Measurements from ENCODE around the gene USP14.

The USP14 gene

GRCh38 chr18:160831-161570, 2.6 kb downstream of the USP14 start:
- DNase-seq: no peak

GRCh38 chr18:172361-172760, 14.0 kb downstream of the USP14 start:
- DNase-seq: no peak

- no peak for DNase-seq
Observed at GRCh38 chr18:179499-179898, 21.1 kb downstream of the USP14 start.

DNA sequence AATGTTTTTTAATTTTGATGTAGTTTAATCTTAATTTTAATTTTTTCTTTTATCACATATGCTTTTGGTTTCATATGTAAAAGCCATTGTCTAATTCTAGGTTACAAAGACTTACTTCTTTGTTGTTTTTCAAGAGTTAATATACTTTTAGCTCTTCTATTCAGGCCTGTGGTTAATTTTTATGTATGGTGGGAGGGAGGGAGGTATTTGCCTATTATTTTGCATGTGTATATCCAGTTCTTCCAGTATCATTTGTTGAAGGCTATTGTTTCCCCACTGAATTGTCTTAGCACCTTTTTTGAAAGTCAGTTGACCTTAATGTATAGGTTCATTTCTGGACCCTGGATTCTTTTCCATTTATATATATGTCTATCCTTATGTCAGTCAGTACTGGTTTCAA, 23.4 kb downstream of the USP14 start:
- DNase-seq: no peak

GRCh38 chr18:183769-184168, 25.4 kb downstream of the USP14 start:
- DNase-seq: no peak

DNA sequence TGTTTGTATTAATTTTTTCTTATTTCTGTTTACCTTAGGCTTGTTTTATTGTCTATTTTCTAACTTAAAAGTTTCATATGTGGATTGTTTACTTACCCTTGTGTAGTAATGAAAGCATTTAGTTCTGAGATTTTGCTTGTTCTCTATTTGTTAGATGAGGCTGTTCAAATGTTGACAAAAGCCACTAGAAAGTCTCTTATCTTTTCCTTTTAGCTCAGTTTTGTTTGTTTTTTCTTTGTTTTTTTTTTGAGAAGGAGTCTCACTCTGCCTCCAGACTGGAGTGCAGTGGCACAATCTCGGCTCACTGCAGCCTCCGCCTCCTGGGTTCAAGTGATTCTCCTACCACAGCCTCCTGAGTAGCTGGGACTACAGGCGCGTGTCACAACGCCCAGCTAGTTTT, 30.9 kb downstream of the USP14 start:
- DNase-seq: no peak

DNA sequence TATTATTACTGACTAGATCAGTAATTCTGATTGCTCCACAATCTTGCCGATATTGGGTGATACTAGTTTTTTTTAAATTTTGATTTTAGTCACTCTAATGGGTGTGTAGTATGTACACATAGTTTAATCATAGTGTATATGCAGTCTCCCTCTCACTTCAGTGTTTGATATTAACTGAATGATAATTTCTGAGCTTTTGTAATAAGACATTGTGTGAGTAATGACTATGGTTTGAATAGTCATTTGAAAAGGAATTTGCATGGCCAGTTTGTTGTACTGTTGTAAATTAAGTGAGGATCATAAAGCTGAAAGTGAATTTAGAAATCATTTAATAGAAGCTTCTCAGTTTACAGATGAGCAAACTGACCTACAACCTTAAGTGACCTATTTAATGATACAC, 33.4 kb downstream of the USP14 start:
- no peak for DNase-seq

GRCh38 chr18:192801-193200, 34.4 kb downstream of the USP14 start:
- no peak for DNase-seq

GRCh38 chr18:195651-196050, 37.3 kb downstream of the USP14 start:
- DNase-seq: no peak

DNA sequence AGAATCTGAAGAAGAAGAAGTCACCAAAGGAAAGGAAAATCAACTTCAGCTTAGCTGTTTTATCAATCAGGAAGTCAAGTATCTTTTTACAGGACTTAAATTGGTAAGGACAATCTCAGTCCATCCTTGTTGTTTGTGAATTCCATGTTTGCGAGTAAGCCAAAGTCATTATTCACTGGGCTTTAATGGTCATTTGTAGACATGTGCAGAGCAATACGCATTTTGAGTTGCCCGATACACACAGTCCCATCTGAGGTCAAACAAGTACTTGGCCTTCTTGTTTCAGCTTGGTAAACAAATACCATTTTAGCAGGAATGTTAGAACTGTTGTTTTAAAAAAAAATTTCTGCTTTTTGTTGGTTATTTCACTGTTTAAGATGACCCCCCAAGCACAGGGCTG, 40.9 kb downstream of the USP14 start:
- DNase-seq: no peak

DNA sequence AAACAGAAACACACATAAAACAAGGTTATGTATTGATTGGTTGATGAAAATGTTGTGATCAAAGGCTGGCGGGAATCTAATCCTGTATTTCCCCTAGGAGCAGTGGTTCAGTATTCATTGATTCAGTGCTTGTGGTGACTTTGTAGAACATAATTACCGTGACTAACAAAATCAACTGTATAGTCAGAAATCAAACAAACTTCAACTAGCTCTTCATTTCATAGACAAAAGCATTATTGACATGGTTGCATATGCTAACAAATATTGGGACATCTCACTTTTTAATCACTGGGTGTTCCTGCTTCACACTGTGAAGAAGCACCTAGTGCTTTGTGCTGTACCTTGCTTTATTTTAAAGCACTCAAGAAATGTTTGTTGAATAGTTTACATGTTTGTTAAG, 41.4 kb downstream of the USP14 start:
- no peak for DNase-seq

GRCh38 chr18:210075-210474, 51.7 kb downstream of the USP14 start:
- DNase-seq: no peak

GRCh38 chr18:210733-211132, 52.4 kb downstream of the USP14 start:
- DNase-seq: no peak

DNA sequence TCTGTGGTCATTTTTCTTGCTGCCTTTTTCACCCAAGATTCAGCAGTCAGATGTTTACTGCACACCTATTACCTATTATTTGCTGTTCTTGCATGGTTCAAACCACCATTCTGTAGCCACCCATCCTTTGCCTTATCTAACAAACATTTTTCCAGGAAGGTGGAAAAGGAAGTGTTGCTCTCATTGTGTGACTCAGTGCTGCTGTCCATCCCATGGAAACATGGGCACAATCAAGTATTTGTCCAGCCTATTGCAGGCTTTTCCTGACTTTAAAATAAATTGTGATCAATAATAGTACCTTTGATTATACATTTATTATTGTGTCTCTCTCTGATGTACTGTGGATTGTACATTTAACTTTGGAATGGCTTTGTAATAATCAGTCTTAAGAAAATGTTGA, 53.2 kb downstream of the USP14 start:
- DNase-seq: no peak

GRCh38 chr18:212780-213179, 54.4 kb downstream of the USP14 start:
- no peak for DNase-seq

DNA sequence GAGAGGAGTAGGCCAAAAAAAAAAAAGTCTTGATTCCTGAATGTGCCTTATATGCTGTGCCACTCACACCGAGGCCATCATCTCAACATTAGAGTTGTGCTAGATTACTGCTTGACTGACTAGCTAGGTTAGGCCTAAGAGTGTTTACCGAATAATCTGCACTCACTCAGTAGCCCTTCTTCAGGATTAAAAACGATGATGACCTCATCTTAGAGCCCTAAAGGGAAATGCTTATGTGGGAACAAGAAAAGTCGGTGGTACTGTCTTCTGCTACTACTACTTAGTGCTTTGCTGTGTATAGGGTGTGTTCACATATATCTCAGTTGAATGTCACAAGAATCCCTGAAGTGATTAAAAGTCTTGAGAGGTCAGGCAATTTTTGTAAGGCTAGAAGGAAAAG, 55.1 kb downstream of the USP14 start:
- DNase-seq: no peak

- no peak for DNase-seq
Observed at GRCh38 chr18:213966-214365, 55.6 kb downstream of the USP14 start.

DNA sequence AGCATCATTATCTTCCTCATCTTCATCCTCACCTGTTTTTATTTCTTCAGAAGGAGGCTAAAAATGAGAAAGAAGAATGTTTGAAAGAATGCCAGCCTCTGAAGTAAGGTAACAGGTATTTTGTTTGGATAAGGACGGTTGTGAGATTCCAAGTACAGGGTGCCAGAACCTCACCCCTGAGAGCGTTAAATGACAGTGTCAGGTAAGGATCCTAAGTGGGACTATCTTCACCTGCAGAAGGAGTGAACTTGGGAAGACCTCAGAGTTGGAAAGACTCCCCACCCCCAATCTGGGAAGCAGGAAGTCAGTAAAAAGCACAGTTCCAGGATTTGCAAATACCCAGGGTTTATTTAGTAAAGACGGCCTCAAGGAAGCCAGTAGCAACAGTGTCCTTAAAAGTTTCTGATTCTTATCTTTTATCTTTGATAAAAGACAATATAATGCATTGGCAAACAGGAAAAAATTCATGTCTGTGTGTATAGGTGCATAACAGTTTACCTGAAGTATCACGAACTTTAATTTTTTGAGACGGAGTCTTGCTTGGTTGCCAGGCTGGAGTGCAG, 57.2 kb downstream of the USP14 start:
- DNase-seq: no peak

GRCh38 chr18:217532-218336, 59.4 kb downstream of the USP14 start:
- no peak for DNase-seq

GRCh38 chr18:220708-221107, 62.4 kb downstream of the USP14 start:
- DNase-seq: no peak

GRCh38 chr18:225745-226144, 67.4 kb downstream of the USP14 start:
- no peak for DNase-seq

DNA sequence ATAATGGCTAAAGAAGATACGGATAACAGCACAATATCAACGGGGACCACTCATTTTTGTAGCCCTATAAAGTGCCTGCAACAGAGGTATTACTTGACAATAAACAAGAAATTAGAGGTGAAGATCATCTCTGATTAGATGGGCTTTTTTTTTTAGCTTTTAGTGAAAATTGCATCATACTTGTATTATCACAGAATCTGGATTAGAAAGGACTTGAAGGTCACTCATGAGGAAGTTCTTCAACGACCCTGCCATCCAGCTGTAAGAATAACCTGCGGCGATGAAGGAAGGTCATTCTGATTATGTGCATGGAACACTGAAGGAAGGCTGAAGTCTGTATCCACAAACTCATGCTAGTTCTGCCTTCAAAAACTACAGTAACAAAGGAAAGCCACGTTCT, 69.0 kb downstream of the USP14 start:
- DNase-seq: no peak

- no peak for DNase-seq
Observed at GRCh38 chr18:227902-228301, 69.5 kb downstream of the USP14 start.

- DNase-seq: no peak
Observed at GRCh38 chr18:228586-228985, 70.2 kb downstream of the USP14 start.
